Astrocyte of the spinal cord (primary cell): Measurements from ENCODE around the gene CHCT1.

Experiments used
- DNase-seq: peaks from one replicate; pipeline ENCODE4 v3.0.0; 2011; ENCODE audit warnings: low read depth, low spot score
- H3K4me3 ChIP-seq: 2 replicates; pipeline ENCODE4 v1.5.1; 2011; ENCODE audit warnings: low read depth, mild to moderate bottlenecking, low read length, moderate library complexity
- in situ Hi-C: cut with HindIII; loops from 2 replicates; pipeline ENCODE4 v1.10.0; 2017; ENCODE audit warnings: low sequenced_read_pairs
- TF ChIP-seq, protein P1 (sequence below): IDR thresholded peaks from 2 replicates; pipeline ENCODE4 v1.5.1; 2012; ENCODE audit warnings: low read depth, mild to moderate bottlenecking, low read length, inconsistent platforms

The CHCT1 gene

DNA sequence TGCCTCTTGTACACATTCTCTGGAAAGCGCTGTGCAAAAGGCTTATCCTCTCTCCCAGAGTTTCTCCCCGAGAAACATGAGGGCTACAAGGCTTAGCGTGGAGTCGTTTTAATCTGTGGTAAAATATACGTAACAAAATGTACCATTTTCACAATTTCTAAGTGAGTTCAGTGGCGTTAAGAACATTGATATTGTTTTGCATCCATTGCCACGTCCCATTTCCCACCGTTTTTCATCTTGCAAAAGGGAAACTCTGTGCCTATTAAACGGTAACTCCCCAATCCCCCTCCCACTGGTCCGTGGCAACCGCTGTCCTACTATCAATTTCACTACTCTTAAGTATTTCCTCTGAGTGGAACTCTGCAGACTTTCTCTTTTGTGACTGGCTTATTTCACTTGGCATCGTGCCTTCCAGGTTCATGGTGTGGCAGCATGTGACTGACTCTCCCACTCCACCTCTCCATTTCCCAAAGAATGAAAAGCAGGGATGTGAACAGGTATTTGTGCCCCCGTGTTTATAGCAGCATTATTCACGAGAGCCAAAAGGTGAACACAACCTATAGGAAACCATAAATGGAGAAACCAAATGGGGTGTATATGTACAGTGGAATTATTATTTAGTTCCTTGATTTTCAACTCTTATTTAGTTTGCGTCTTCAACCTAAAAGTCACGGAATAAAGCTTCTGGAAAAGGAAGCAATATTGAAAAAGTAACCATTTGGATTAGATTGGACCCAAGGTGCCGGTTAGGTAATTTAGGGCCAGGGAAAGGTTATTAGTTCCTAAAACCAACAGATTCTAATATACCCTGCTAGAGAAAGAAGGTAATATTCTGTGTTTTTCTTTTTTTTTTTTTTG lies 29.2 kb upstream of the CHCT1 start:
- DNase-seq = peak; percentile 69
- TF ChIP-seq, protein P1, sequence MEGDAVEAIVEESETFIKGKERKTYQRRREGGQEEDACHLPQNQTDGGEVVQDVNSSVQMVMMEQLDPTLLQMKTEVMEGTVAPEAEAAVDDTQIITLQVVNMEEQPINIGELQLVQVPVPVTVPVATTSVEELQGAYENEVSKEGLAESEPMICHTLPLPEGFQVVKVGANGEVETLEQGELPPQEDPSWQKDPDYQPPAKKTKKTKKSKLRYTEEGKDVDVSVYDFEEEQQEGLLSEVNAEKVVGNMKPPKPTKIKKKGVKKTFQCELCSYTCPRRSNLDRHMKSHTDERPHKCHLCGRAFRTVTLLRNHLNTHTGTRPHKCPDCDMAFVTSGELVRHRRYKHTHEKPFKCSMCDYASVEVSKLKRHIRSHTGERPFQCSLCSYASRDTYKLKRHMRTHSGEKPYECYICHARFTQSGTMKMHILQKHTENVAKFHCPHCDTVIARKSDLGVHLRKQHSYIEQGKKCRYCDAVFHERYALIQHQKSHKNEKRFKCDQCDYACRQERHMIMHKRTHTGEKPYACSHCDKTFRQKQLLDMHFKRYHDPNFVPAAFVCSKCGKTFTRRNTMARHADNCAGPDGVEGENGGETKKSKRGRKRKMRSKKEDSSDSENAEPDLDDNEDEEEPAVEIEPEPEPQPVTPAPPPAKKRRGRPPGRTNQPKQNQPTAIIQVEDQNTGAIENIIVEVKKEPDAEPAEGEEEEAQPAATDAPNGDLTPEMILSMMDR = no peak
- in situ Hi-C loops = no loop called here

DNA sequence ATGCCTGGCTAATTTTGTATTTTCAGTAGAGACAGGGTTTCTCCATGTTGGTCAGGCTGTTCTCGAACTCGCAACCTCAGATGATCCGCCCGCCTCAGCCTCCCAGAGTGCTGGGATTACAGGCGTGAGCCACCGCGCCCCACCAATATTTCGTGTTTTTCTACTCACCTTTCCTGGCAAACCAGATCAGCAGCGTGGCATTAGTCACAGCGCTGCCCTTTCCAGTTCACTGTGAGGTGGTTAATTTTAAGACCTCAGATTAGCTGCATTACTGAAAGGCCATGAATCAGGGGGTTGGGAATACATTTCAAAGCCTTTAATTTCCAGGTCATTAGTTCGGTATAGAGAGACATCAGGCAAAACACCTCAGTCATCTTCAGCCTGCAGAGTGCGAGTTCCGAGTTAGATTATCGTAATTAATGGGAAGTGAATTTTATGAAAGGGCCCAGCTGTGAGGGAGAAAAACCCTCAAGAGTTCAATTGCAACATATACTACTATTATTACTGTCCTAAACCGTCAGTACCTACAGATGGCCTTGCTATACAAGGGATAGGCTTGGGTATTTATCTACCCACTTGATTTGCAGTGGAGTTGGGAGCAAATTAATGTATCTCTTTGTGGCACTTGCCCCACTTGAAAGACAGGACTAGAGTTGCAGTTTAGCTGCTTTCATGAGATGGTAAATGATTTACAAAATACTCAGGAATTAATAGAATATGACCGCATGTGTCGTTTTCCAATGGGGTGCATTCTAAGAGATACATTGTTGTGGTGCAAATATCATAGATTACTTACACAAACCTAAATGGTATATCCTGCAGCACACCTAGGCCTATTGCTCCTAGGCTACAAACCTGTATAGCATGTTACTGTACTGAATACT lies 28.2 kb upstream of the CHCT1 start:
- no peak overlapping the region for H3K4me3 ChIP-seq
- in situ Hi-C loops = no loop called here
- TF ChIP-seq, protein P1 = no peak
- DNase-seq = no peak

More for the DNA sequence above, 29.2 kb upstream of the CHCT1 start:
- H3K4me3 ChIP-seq = peak overlapping the region; percentile 74

DNA sequence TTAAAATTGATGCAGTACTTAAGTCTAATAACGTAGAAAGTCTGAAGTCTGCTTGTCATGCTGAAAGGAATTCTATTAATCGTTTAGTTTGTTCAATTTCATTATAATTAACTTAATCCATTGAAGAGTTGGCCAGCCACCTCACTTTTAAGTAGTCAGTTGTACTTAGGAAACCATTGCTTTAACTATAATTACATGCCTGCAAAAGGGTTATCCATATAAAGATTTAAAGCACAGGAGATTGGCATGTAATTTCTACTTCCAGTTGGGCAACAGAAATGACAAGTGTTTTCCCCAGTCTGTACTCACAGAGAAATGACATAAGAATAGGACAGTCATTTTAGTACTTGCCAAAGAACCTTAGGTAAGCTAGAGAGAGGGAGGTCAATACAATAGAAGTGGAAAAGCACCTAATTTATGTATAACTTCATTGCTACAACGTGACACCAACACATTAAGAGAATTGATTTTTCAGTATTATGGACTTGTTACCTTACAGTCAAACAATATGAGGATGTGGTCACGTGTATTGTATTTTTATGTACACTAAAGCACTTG lies 26.7 kb upstream of the CHCT1 start:
- no peak for DNase-seq
- in situ Hi-C loops = no loop called here
- TF ChIP-seq, protein P1 = no peak
- H3K4me3 ChIP-seq = no peak overlapping the region

DNA sequence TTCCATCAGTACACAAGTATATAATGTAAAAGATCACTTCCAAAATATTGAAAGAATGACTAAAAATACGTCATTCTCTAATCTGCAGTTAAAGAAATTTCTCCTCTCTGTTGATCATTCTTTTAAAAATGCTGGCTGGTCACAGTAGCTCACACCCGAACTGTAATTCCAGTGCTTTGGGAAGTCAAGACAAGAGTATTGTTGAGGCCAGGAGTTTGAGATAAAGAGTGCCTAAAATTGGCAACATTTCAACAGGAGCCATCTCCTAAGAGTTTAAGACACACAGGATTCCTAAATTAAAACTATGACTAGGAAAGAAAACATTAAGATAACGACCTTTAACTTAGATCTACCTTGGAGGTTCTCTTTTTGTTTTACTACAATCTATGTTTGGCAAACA lies 25.9 kb upstream of the CHCT1 start:
- in situ Hi-C loops = no loop called here
- TF ChIP-seq, protein P1 = no peak

DNA sequence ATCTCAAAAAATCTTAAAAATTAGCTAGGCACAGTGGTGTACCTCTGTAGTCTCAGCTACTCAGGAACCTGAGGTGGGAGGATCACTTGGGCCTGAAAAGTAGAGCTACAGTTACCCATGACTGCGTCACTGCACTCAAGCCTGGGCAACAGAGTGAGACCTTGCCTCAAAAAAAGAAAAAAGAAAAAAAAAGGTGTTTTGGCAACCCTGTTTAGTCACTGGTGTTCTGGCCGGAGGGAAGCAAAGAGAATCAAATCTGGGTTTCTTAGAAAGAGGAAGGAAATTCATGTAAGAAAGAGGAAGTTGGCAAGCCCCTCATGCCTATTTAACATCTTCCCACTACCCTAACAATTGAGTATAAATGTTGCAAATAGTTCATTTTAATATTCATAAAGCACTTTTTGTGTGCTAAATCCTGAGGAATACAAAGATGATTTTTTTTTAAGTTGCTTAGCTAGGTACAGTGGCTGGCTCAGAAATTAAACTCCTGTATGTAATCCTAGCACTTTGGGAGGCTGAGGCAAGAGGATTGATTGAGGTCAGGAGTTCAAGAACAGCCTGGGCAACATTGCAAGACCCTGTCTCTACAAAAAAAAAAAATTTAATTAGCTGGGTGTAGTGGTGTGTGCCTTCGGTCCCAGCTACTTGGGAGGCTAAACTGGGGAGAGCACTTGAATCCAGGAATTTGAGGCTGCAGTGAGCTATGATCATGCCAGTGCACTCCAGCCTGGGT lies 23.9 kb upstream of the CHCT1 start:
- H3K4me3 ChIP-seq = no peak overlapping the region
- TF ChIP-seq, protein P1 = no peak
- DNase-seq = no peak
- in situ Hi-C loops = no loop called here

More for the DNA sequence above, 25.9 kb upstream of the CHCT1 start:
- no peak overlapping the region for H3K4me3 ChIP-seq
- DNase-seq = no peak

DNA sequence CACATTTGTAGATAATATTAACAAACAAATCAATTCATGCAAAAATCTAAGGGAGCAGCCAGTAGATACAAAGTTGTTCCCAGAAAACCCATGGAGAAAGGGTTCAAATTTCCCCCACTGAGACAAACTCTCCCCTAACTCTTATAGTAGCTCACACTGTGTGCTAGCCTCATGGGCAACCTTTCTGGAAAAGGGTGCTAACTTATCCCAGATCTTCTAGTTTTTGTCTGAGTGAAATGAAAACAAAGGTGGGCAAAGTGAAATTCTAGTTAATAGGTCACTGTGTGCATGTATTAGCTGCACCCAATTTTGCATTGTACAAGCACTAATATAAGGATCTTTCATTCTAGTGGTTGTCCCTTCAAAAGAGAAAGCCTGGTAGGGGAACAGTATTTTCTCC lies 20.5 kb upstream of the CHCT1 start:
- TF ChIP-seq, protein P1 = no peak
- in situ Hi-C loops = no loop called here
- no peak for DNase-seq
- H3K4me3 ChIP-seq = no peak overlapping the region
